A673 (cell line): ENCODE data around the gene RERE. TPM values are rescaled to one million over a fixed set of nuclear protein-coding genes. Genes with fewer than 3 reads are reported as not detected.

ENCODE experiments used
- BruUV-seq: library from RNA; stranded (reverse); fragments of 400-500 nt; replicated peaks from 2 replicates; lab custom pipeline; 2021; lab: Mats Ljungman, UMichigan
- CTCF ChIA-PET: fragments of 300-600 bp; sonication (Branson Sonifier 250); formaldehyde crosslinking; loops from one replicate; lab custom pipeline; 2022; ENCODE audit warnings: antibody characterized with exemption; lab: Charles Lee
- POLR2A ChIA-PET: fragments of 300-600 bp; sonication (Branson Sonifier 250); formaldehyde crosslinking; loops from one replicate; lab custom pipeline; 2022; ENCODE audit warnings: antibody characterized with exemption; ENCODE audit not compliant: low non-redundant PET; lab: Charles Lee
- DNase-seq: peaks from one replicate; pipeline ENCODE4 v3.0.0-alpha.2; 2015; ENCODE audit warnings: low spot score
- H3K27ac ChIP-seq: fragments of 200-600 bp; sonication (generic); 2 replicates; pipeline ENCODE4 v1.5.1; 2016; ENCODE audit warnings: mixed run types, low read depth, mild to moderate bottlenecking, mixed read lengths, antibody characterized with exemption, low read length; ENCODE audit not compliant: poor library complexity, severe bottlenecking
- H3K27me3 ChIP-seq: fragments of 200-600 bp; sonication (generic); replicated peaks from 2 replicates; pipeline ENCODE4 v1.6.1; 2017; ENCODE audit warnings: mixed run types, low read depth, mild to moderate bottlenecking, mixed read lengths, antibody characterized with exemption, low read length; ENCODE audit not compliant: insufficient read depth, poor library complexity
- H3K36me3 ChIP-seq: fragments of 200-600 bp; sonication (generic); 2 replicates; pipeline ENCODE4 v1.6.1; 2016; ENCODE audit warnings: mixed run types, mild to moderate bottlenecking, mixed read lengths, antibody characterized with exemption, low read length; ENCODE audit not compliant: insufficient read depth, poor library complexity, severe bottlenecking
- H3K4me1 ChIP-seq: fragments of 200-600 bp; sonication (generic); 2 replicates; pipeline ENCODE4 v1.6.1; 2017; ENCODE audit warnings: mixed run types, mild to moderate bottlenecking, mixed read lengths, antibody characterized with exemption, low read length; ENCODE audit not compliant: insufficient read depth, poor library complexity, severe bottlenecking
- H3K4me3 ChIP-seq: fragments of 200-600 bp; sonication (generic); 2 replicates; pipeline ENCODE4 v1.5.1; 2016; ENCODE audit warnings: low read depth, mixed run types, mild to moderate bottlenecking, mixed read lengths, low read length; ENCODE audit not compliant: poor library complexity, severe bottlenecking
- H3K9me3 ChIP-seq: fragments of 200-600 bp; sonication (generic); 2 replicates; pipeline ENCODE4 v1.6.1; 2016; ENCODE audit warnings: mixed run types, low read depth, mild to moderate bottlenecking, mixed read lengths, antibody characterized with exemption, low read length; ENCODE audit not compliant: poor library complexity, severe bottlenecking
- EZH2 ChIP-seq: fragments of 200-600 bp; sonication (generic); IDR thresholded peaks from 2 replicates; pipeline ENCODE4 v1.6.1; 2017; ENCODE audit warnings: borderline replicate concordance, low read depth, mild to moderate bottlenecking, mixed read lengths, antibody characterized with exemption, low read length; ENCODE audit not compliant: poor library complexity, severe bottlenecking
- intact Hi-C: fragments of 100-400 bp; cut with micrococcal nuclease; formaldehyde crosslinking; loops from one replicate; pipeline ENCODE4 v1.10.0; 2022; ENCODE audit not compliant: unreplicated experiment
- total RNA-seq: library from RNA; stranded (reverse); gene quantifications from 2 replicates; pipeline ENCODE4 v1.2.3, GENCODE V29; 2021
- TF ChIP-seq, protein P1 (sequence below): fragments of 300-800, 200-600 bp; sonication (generic); conservative IDR thresholded peaks from 2 replicates; pipeline ENCODE4 v1.5.1; 2017; ENCODE audit warnings: low read depth, mild to moderate bottlenecking, antibody characterized with exemption, low read length, moderate library complexity, mixed read lengths

Gene RERE
- total RNA-seq, 1 experiment from 2014 or later: 188 TPM

GRCh38 chr1:8864713-8865344, 47.4 kb upstream of the RERE start:
- Histone ChIP-seq H3K4me1 (peaks cover under 1% of the 10 kb centered on the region), H3K27me3 (no peaks in the 10 kb centered on the region), H3K27ac (peak overlapping the region; percentile 55), H3K4me3 (no peak overlapping the region), H3K36me3 (peaks cover 99% of the 10 kb centered on the region), H3K9me3 (no peaks in the 10 kb centered on the region)
- no TSS peak for BruUV-seq
- TF ChIP-seq, protein P1, sequence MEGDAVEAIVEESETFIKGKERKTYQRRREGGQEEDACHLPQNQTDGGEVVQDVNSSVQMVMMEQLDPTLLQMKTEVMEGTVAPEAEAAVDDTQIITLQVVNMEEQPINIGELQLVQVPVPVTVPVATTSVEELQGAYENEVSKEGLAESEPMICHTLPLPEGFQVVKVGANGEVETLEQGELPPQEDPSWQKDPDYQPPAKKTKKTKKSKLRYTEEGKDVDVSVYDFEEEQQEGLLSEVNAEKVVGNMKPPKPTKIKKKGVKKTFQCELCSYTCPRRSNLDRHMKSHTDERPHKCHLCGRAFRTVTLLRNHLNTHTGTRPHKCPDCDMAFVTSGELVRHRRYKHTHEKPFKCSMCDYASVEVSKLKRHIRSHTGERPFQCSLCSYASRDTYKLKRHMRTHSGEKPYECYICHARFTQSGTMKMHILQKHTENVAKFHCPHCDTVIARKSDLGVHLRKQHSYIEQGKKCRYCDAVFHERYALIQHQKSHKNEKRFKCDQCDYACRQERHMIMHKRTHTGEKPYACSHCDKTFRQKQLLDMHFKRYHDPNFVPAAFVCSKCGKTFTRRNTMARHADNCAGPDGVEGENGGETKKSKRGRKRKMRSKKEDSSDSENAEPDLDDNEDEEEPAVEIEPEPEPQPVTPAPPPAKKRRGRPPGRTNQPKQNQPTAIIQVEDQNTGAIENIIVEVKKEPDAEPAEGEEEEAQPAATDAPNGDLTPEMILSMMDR: no peak
- TF ChIP-seq EZH2: no peak
- intact Hi-C loops: no loop called here
- ChIA-PET CTCF (interaction anchor here (1.6 kb wide), 1 partner anchor 140 kb away, joined by 4 read pairs; no protein-coding TSS in a partner anchor), POLR2A (no interaction called here)
- no peak for DNase-seq

- POLR2A ChIA-PET: no interaction called here
- CTCF ChIA-PET: interaction anchor here (1.6 kb wide), 1 partner anchor 141 kb away, joined by 4 read pairs; no protein-coding TSS in a partner anchor
- Histone ChIP-seq H3K4me1 (no peaks in the 10 kb centered on the region), H3K27me3 (no peaks in the 10 kb centered on the region), H3K36me3 (peaks cover 99% of the 10 kb centered on the region), H3K4me3 (no peak overlapping the region), H3K9me3 (no peaks in the 10 kb centered on the region), H3K27ac (peak overlapping the region; percentile 55)
- no TSS peak for BruUV-seq
- no peak for TF ChIP-seq EZH2
- TF ChIP-seq, protein P1: no peak
- no peak for DNase-seq
- intact Hi-C loops: no loop called here
These were observed 46.4 kb upstream of the RERE start for GRCh38 chr1:8863794-8864233.

- BruUV-seq: no TSS peak
- H3K9me3 ChIP-seq: no peaks in the 10 kb centered on the region
- no peak for TF ChIP-seq EZH2
- TF ChIP-seq, protein P1: no peak
- no peak for DNase-seq
- no peaks in the 10 kb centered on the region for H3K27me3 ChIP-seq
- intact Hi-C loops: no loop called here
- H3K36me3 ChIP-seq: peaks cover 99% of the 10 kb centered on the region
- ChIA-PET CTCF (interaction anchor here (1.9 kb wide), 1 partner anchor 14 kb away, joined by 5 read pairs; no protein-coding TSS in a partner anchor), POLR2A (no interaction called here)
- H3K4me1 ChIP-seq: no peaks in the 10 kb centered on the region
- H3K27ac ChIP-seq: peak overlapping the region; percentile 5
- H3K4me3 ChIP-seq: no peak overlapping the region
These were observed 45.7 kb upstream of the RERE start for GRCh38 chr1:8863138-8863537.
